HUES48 (cell line): Measurements from ENCODE around the gene CFAP57.

ENCODE experiments used
- H3K27ac ChIP-seq: one replicate; pipeline ENCODE4 v1.7.0; 2013; ENCODE audit warnings: low read depth, low read length, inconsistent platforms
- H3K27me3 ChIP-seq: 2 replicates; pipeline ENCODE4 v1.6.1; 2013; ENCODE audit warnings: mild to moderate bottlenecking, low read length; ENCODE audit not compliant: control insufficient read depth, insufficient read depth
- H3K36me3 ChIP-seq: 2 replicates; pipeline ENCODE4 v1.6.1; 2013; ENCODE audit warnings: low read length; ENCODE audit not compliant: control insufficient read depth, insufficient read depth
- H3K4me1 ChIP-seq: 2 replicates; pipeline ENCODE4 v1.6.1; 2013; ENCODE audit warnings: mild to moderate bottlenecking, low read length; ENCODE audit not compliant: control insufficient read depth, insufficient read depth
- H3K4me3 ChIP-seq: 2 replicates; pipeline ENCODE4 v1.5.1; 2013; ENCODE audit warnings: mild to moderate bottlenecking, low read depth, low read length
- H3K9ac ChIP-seq: 2 replicates; pipeline ENCODE4 v1.6.1; 2013; ENCODE audit warnings: mild to moderate bottlenecking, low read depth, low read length, moderate library complexity
- H3K9me3 ChIP-seq: 2 replicates; pipeline ENCODE4 v1.6.1; 2013; ENCODE audit warnings: low read length; ENCODE audit not compliant: control insufficient read depth, insufficient read depth

CFAP57 gene

GRCh38 chr1:43255438-43256210 lies 83.5 kb downstream of the CFAP57 start:
- H3K36me3 ChIP-seq, result no peaks in the 10 kb centered on the region
- no peak overlapping the region for H3K4me3 ChIP-seq
- H3K27ac ChIP-seq, result no peak overlapping the region
- H3K4me1 ChIP-seq, result no peaks in the 10 kb centered on the region
- no peaks in the 10 kb centered on the region for H3K27me3 ChIP-seq
- H3K9ac ChIP-seq, result no peak overlapping the region
- H3K9me3 ChIP-seq, result peaks cover 18% of the 10 kb centered on the region

- Histone ChIP-seq H3K27ac (no peak overlapping the region), H3K9me3 (peaks cover 27% of the 10 kb centered on the region), H3K27me3 (no peaks in the 10 kb centered on the region), H3K4me3 (no peak overlapping the region), H3K36me3 (no peaks in the 10 kb centered on the region), H3K9ac (no peak overlapping the region), H3K4me1 (no peaks in the 10 kb centered on the region)
Measured at GRCh38 chr1:43256675-43257570, 84.8 kb downstream of the CFAP57 start.

GRCh38 chr1:43258370-43258769 lies 86.2 kb downstream of the CFAP57 start:
- H3K4me1 ChIP-seq, result no peaks in the 10 kb centered on the region
- H3K9ac ChIP-seq, result no peak overlapping the region
- H3K27me3 ChIP-seq, result no peaks in the 10 kb centered on the region
- no peak overlapping the region for H3K4me3 ChIP-seq
- H3K27ac ChIP-seq, result no peak overlapping the region
- H3K9me3 ChIP-seq, result peaks cover 35% of the 10 kb centered on the region
- H3K36me3 ChIP-seq, result no peaks in the 10 kb centered on the region

- Histone ChIP-seq H3K9me3 (peaks cover 29% of the 10 kb centered on the region), H3K27me3 (no peaks in the 10 kb centered on the region), H3K36me3 (no peaks in the 10 kb centered on the region), H3K4me3 (no peak overlapping the region), H3K4me1 (peaks cover 9% of the 10 kb centered on the region), H3K27ac (no peak overlapping the region), H3K9ac (no peak overlapping the region)
Measured at GRCh38 chr1:43265431-43265830, 93.3 kb downstream of the CFAP57 start.

GRCh38 chr1:43266881-43267280 lies 94.8 kb downstream of the CFAP57 start:
- Histone ChIP-seq H3K9me3 (peaks cover 20% of the 10 kb centered on the region), H3K27me3 (no peaks in the 10 kb centered on the region), H3K9ac (no peak overlapping the region), H3K4me1 (peaks cover 19% of the 10 kb centered on the region), H3K4me3 (no peak overlapping the region), H3K36me3 (no peaks in the 10 kb centered on the region), H3K27ac (no peak overlapping the region)

- Histone ChIP-seq H3K9ac (no peak overlapping the region), H3K36me3 (no peaks in the 10 kb centered on the region), H3K27ac (no peak overlapping the region), H3K4me1 (peaks cover 19% of the 10 kb centered on the region), H3K4me3 (no peak overlapping the region), H3K27me3 (no peaks in the 10 kb centered on the region), H3K9me3 (peaks cover 15% of the 10 kb centered on the region)
Measured at GRCh38 chr1:43267291-43267805, 95.2 kb downstream of the CFAP57 start.

GRCh38 chr1:43267818-43268425 lies 95.8 kb downstream of the CFAP57 start:
- H3K27me3 ChIP-seq, result no peaks in the 10 kb centered on the region
- H3K4me1 ChIP-seq, result peaks cover 19% of the 10 kb centered on the region
- no peak overlapping the region for H3K4me3 ChIP-seq
- no peak overlapping the region for H3K9ac ChIP-seq
- peaks cover 10% of the 10 kb centered on the region for H3K9me3 ChIP-seq
- H3K27ac ChIP-seq, result no peak overlapping the region
- H3K36me3 ChIP-seq, result no peaks in the 10 kb centered on the region

- no peaks in the 10 kb centered on the region for H3K9me3 ChIP-seq
- H3K36me3 ChIP-seq, result peaks cover 4% of the 10 kb centered on the region; the same call in 1 of the 2 replicates
- H3K9ac ChIP-seq, result peak within 1 kb of the TSS; percentile 59
- no peaks in the 10 kb centered on the region for H3K27me3 ChIP-seq
- peaks cover 19% of the 10 kb centered on the region for H3K4me1 ChIP-seq
- peak within 1 kb of the TSS; percentile 57 for H3K27ac ChIP-seq
- peak within 1 kb of the TSS; percentile 67 for H3K4me3 ChIP-seq
Measured at GRCh38 chr1:43269627-43270375, 97.7 kb downstream of the CFAP57 start, which contains the start of gene TMEM125. TSS of gene TMEM125 (plus strand) at chr1:43269983. CDS start at chr1:43272723, 2,740 bp downstream.

- H3K4me1 ChIP-seq, result peaks cover 19% of the 10 kb centered on the region
- no peaks in the 10 kb centered on the region for H3K27me3 ChIP-seq
- no peaks in the 10 kb centered on the region for H3K9me3 ChIP-seq
- peak overlapping the region; percentile 67 for H3K4me3 ChIP-seq
- peak overlapping the region; percentile 57 for H3K27ac ChIP-seq
- H3K36me3 ChIP-seq, result peaks cover 4% of the 10 kb centered on the region; the same call in 1 of the 2 replicates
- H3K9ac ChIP-seq, result peak overlapping the region; percentile 59
Measured at GRCh38 chr1:43270421-43271095, 98.4 kb downstream of the CFAP57 start.
